A673 (cell line): ENCODE data around the gene ZNF555. TPM values are rescaled to one million over a fixed set of nuclear protein-coding genes. Genes with fewer than 3 reads are reported as not detected.
"Not testable (repeated sequence)": the region's sequence is repeated elsewhere in the genome, so short reads cannot be mapped to it uniquely, and the experiment has no call there.

Experiments used
- Bru-seq: library from RNA; stranded (reverse); fragments of 400-500 nt; gene quantifications from one replicate; lab custom pipeline; 2021; lab: Mats Ljungman, UMichigan
- BruChase-seq, 2 experiments: library from RNA; stranded (reverse); fragments of 400-500 nt; gene quantifications; one replicate each; lab custom pipeline; 2021; lab: Mats Ljungman, UMichigan
- BruUV-seq: library from RNA; stranded (reverse); fragments of 400-500 nt; replicated peaks from 2 replicates; lab custom pipeline; 2021; lab: Mats Ljungman, UMichigan
- CTCF ChIA-PET: fragments of 300-600 bp; sonication (Branson Sonifier 250); formaldehyde crosslinking; loops from one replicate; lab custom pipeline; 2022; ENCODE audit warnings: antibody characterized with exemption; lab: Charles Lee
- POLR2A ChIA-PET: fragments of 300-600 bp; sonication (Branson Sonifier 250); formaldehyde crosslinking; loops from one replicate; lab custom pipeline; 2022; ENCODE audit warnings: antibody characterized with exemption; ENCODE audit not compliant: low non-redundant PET; lab: Charles Lee
- DNase-seq: peaks from one replicate; pipeline ENCODE4 v3.0.0-alpha.2; 2015; ENCODE audit warnings: low spot score
- H3K27ac ChIP-seq: fragments of 200-600 bp; sonication (generic); 2 replicates; pipeline ENCODE4 v1.5.1; 2016; ENCODE audit warnings: mixed run types, low read depth, mild to moderate bottlenecking, mixed read lengths, antibody characterized with exemption, low read length; ENCODE audit not compliant: poor library complexity, severe bottlenecking
- H3K27me3 ChIP-seq: fragments of 200-600 bp; sonication (generic); replicated peaks from 2 replicates; pipeline ENCODE4 v1.6.1; 2017; ENCODE audit warnings: mixed run types, low read depth, mild to moderate bottlenecking, mixed read lengths, antibody characterized with exemption, low read length; ENCODE audit not compliant: insufficient read depth, poor library complexity
- H3K36me3 ChIP-seq: fragments of 200-600 bp; sonication (generic); 2 replicates; pipeline ENCODE4 v1.6.1; 2016; ENCODE audit warnings: mixed run types, mild to moderate bottlenecking, mixed read lengths, antibody characterized with exemption, low read length; ENCODE audit not compliant: insufficient read depth, poor library complexity, severe bottlenecking
- H3K4me1 ChIP-seq: fragments of 200-600 bp; sonication (generic); 2 replicates; pipeline ENCODE4 v1.6.1; 2017; ENCODE audit warnings: mixed run types, mild to moderate bottlenecking, mixed read lengths, antibody characterized with exemption, low read length; ENCODE audit not compliant: insufficient read depth, poor library complexity, severe bottlenecking
- H3K4me3 ChIP-seq: fragments of 200-600 bp; sonication (generic); 2 replicates; pipeline ENCODE4 v1.5.1; 2016; ENCODE audit warnings: low read depth, mixed run types, mild to moderate bottlenecking, mixed read lengths, low read length; ENCODE audit not compliant: poor library complexity, severe bottlenecking
- H3K9me3 ChIP-seq: fragments of 200-600 bp; sonication (generic); 2 replicates; pipeline ENCODE4 v1.6.1; 2016; ENCODE audit warnings: mixed run types, low read depth, mild to moderate bottlenecking, mixed read lengths, antibody characterized with exemption, low read length; ENCODE audit not compliant: poor library complexity, severe bottlenecking
- CTCF ChIP-seq: fragments of 300-800, 200-600 bp; sonication (generic); conservative IDR thresholded peaks from 2 replicates; pipeline ENCODE4 v1.5.1; 2017; ENCODE audit warnings: low read depth, mild to moderate bottlenecking, antibody characterized with exemption, low read length, moderate library complexity, mixed read lengths
- EZH2 ChIP-seq: fragments of 200-600 bp; sonication (generic); IDR thresholded peaks from 2 replicates; pipeline ENCODE4 v1.6.1; 2017; ENCODE audit warnings: borderline replicate concordance, low read depth, mild to moderate bottlenecking, mixed read lengths, antibody characterized with exemption, low read length; ENCODE audit not compliant: poor library complexity, severe bottlenecking
- intact Hi-C: fragments of 100-400 bp; cut with micrococcal nuclease; formaldehyde crosslinking; loops from one replicate; pipeline ENCODE4 v1.10.0; 2022; ENCODE audit not compliant: unreplicated experiment
- long read RNA-seq: library from polyadenylated mRNA; stranded (forward); transcript quantifications from one replicate; pipeline ENCODE4 v2.0.0, GENCODE V29; 2022
- total RNA-seq: library from RNA; stranded (reverse); gene quantifications from 2 replicates; pipeline ENCODE4 v1.2.3, GENCODE V29; 2021

The ZNF555 gene
- total RNA-seq (4.8 and 6.2 TPM in 2 replicates), Bru-seq, nascent RNA (percentile 51 among the genes with signal in this experiment), BruChase-seq, experiment 1, labeled RNA remaining after a 2-hour chase (percentile 54 among the genes with signal in this experiment), BruChase-seq, experiment 2, labeled RNA remaining after a 6-hour chase (percentile 41 among the genes with signal in this experiment)
- long read RNA-seq, full-length matches to known transcripts, result 9 of 9 reads
- long read RNA-seq, partial matches to known transcripts, result 0 of 9 reads
- long read RNA-seq, other reads (novel, unspliced or antisense), result 0 of 9 reads

- ChIA-PET CTCF (interaction anchor here (0.7 kb wide), 1 partner anchor 223 kb away, joined by 3 read pairs; no protein-coding TSS in a partner anchor), POLR2A (interaction anchor here (0.7 kb wide), 1 partner anchor 18 kb away, joined by 3 read pairs; no protein-coding TSS in a partner anchor)
- Histone ChIP-seq H3K27me3 (no peaks in the 10 kb centered on the region), H3K27ac (peak within 1 kb of the TSS; percentile 95), H3K36me3 (no peaks in the 10 kb centered on the region), H3K4me3 (peak within 1 kb of the TSS; percentile 74), H3K9me3 (peaks cover 18% of the 10 kb centered on the region), H3K4me1 (no peaks in the 10 kb centered on the region)
- peak; percentile 100 for DNase-seq
- intact Hi-C loops, result no loop called here
- BruUV-seq, result no TSS peak
- TF ChIP-seq CTCF (peak; percentile 40), EZH2 (no peak)
These were observed at the start of gene ZNF555 for GRCh38 chr19:2840794-2841791. Gene ZNF555 (plus strand): TSS chr19:2841475. CDS start chr19:2841573, 98 bp downstream.

DNA sequence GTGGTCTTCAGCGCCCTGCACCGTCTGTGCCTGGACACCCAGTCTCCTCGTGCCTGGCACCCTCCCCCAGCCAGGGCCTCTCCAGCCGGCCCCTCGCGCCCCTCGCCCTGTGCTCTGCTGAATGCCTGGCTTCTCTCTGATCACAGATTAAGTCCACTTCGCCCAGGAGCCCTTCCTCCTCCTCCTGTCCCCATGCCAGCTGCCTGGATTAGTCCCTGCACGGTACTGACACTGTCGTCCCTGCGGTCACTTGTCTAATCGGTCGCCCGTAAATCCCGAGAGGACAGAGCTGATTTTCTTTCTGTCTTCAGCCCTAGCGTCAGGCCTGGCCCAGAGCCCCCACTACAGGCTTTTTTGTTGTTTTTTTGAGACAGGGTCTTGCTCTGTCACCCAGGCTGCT is 49.4 kb upstream of the ZNF555 start:
- intact Hi-C loops, result no loop called here
- no peaks in the 10 kb centered on the region for H3K27me3 ChIP-seq
- no peak overlapping the region for H3K4me3 ChIP-seq
- peaks cover 38% of the 10 kb centered on the region for H3K36me3 ChIP-seq
- TF ChIP-seq EZH2 (no peak), CTCF (no peak)
- BruUV-seq, result no TSS peak
- no peak overlapping the region for H3K27ac ChIP-seq
- CTCF ChIA-PET, result no interaction called here
- H3K4me1 ChIP-seq, result no peaks in the 10 kb centered on the region
- DNase-seq, result no peak
- H3K9me3 ChIP-seq, result no peaks in the 10 kb centered on the region
- POLR2A ChIA-PET, result no interaction called here

DNA sequence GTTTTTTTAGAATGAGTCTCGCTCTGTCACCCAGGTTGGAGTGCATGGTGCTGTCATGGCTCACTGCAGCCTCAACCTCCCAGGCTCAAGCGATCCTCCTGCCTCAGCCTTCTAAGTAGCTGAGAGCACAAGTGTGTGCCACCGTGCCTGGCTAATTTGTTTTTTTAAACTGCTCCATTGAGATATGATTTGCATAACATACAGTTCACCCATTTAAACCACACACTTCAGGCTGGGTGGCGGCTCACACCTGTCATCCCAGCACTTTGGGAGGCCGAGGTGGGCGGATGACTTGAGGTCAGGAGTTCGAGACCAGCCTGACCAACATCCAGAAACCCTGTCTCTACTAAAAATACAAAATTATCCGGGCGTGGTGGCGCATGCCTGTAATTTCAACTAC is 48.6 kb upstream of the ZNF555 start:
- peaks cover 41% of the 10 kb centered on the region for H3K36me3 ChIP-seq

More for the DNA sequence above, 48.6 kb upstream of the ZNF555 start:
- H3K4me3 ChIP-seq, DNase-seq, POLR2A ChIA-PET, H3K27ac ChIP-seq, BruUV-seq, CTCF ChIA-PET, H3K4me1 ChIP-seq, H3K9me3 ChIP-seq, intact Hi-C loops, H3K27me3 ChIP-seq: not testable (repeated sequence)
